GM19193 (cell line): ENCODE measurements around the gene AHCYL1.

ENCODE experiments used
- POLR2A ChIP-seq: IDR thresholded peaks from 4 replicates; pipeline ENCODE4 v1.6.1; 2011; ENCODE audit not compliant: insufficient read depth, insufficient read length; ENCODE audit errors: extremely low read depth

The AHCYL1 gene

GRCh38 chr1:109985247-109986053 is 885 bp downstream of the AHCYL1 start:
- TF ChIP-seq POLR2A = no peak

- TF ChIP-seq POLR2A = no peak
These were observed 1.5 kb downstream of the AHCYL1 start for GRCh38 chr1:109986054-109986444.

GRCh38 chr1:109988349-109988914 is 3.9 kb downstream of the AHCYL1 start:
- TF ChIP-seq POLR2A = no peak

- no peak for TF ChIP-seq POLR2A
These were observed 5.1 kb downstream of the AHCYL1 start for GRCh38 chr1:109989506-109990301.

GRCh38 chr1:109990302-109990653 is 5.7 kb downstream of the AHCYL1 start:
- no peak for TF ChIP-seq POLR2A

GRCh38 chr1:109991400-109991925 is 6.9 kb downstream of the AHCYL1 start:
- TF ChIP-seq POLR2A = no peak

- TF ChIP-seq POLR2A = no peak
These were observed 9.3 kb downstream of the AHCYL1 start for GRCh38 chr1:109993885-109994284.

GRCh38 chr1:109994654-109995053 is 10.1 kb downstream of the AHCYL1 start:
- no peak for TF ChIP-seq POLR2A

- no peak for TF ChIP-seq POLR2A
These were observed 11.0 kb downstream of the AHCYL1 start for GRCh38 chr1:109995536-109995935.

- no peak for TF ChIP-seq POLR2A
These were observed 11.9 kb downstream of the AHCYL1 start for GRCh38 chr1:109996476-109996875.

GRCh38 chr1:109997204-109997866 is 12.8 kb downstream of the AHCYL1 start:
- no peak for TF ChIP-seq POLR2A

GRCh38 chr1:109997867-109998229 is 13.3 kb downstream of the AHCYL1 start:
- no peak for TF ChIP-seq POLR2A

GRCh38 chr1:110002695-110003094 is 18.1 kb downstream of the AHCYL1 start:
- no peak for TF ChIP-seq POLR2A

GRCh38 chr1:110003747-110004428 is 19.3 kb downstream of the AHCYL1 start:
- TF ChIP-seq POLR2A = no peak

GRCh38 chr1:110004583-110004982 is 20.0 kb downstream of the AHCYL1 start:
- TF ChIP-seq POLR2A = no peak

- TF ChIP-seq POLR2A = no peak
These were observed 21.4 kb downstream of the AHCYL1 start for GRCh38 chr1:110005971-110006370.
